ENCODE data around the gene PRELID3B.

DNA sequence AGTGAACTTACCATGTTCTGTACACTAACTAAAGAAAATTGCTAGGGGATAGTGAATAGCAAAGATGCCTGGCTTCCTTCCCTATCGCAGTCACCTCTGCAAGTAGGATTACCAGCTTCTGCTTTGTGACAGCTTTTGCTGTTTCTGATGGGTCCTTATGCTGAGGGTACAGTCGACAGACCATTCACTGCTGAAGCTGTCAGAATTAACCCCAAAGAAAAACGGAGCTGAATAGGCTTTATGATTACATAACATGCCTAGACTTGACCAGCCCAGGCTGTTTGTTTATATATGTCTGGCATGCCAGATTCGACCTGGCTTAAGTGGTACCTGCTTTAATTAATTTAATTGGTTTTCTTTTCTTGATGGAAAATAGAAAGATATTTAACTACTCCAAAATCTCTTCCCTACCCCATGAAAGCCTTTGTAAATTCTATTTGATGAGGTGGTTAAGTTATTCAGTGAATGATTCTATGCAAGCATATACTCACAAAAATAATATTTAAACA lies 21.7 kb upstream of the PRELID3B start:
- TF ChIP-seq, protein P1, sequence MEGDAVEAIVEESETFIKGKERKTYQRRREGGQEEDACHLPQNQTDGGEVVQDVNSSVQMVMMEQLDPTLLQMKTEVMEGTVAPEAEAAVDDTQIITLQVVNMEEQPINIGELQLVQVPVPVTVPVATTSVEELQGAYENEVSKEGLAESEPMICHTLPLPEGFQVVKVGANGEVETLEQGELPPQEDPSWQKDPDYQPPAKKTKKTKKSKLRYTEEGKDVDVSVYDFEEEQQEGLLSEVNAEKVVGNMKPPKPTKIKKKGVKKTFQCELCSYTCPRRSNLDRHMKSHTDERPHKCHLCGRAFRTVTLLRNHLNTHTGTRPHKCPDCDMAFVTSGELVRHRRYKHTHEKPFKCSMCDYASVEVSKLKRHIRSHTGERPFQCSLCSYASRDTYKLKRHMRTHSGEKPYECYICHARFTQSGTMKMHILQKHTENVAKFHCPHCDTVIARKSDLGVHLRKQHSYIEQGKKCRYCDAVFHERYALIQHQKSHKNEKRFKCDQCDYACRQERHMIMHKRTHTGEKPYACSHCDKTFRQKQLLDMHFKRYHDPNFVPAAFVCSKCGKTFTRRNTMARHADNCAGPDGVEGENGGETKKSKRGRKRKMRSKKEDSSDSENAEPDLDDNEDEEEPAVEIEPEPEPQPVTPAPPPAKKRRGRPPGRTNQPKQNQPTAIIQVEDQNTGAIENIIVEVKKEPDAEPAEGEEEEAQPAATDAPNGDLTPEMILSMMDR (conservative IDR thresholded peaks at IDR 0.05; ENCODE audit: low read depth, low read length), result no peak
- TF ChIP-seq EZH2phosphoT487 (IDR thresholded peaks at IDR 0.05; ENCODE audit: borderline replicate concordance, low read length) (no peak), EZH2 (IDR thresholded peaks at IDR 0.05; ENCODE audit: low read length, unreplicated experiment) (no peak)
